A549 (cell line): ENCODE data around the gene GDA.

Experiments used
- CEBPB ChIP-seq, 2 experiments: fragments of >200 bp in 1 of 2; sonication (Bioruptor Twin) in 1 of 2; formaldehyde crosslinking in 1 of 2; IDR thresholded peaks; 2 replicates each; pipeline ENCODE4 v1.6.1; 2012 to 2016
- EP300 ChIP-seq, 2 experiments: fragments of >200 bp; sonication (Bioruptor Twin); formaldehyde crosslinking; IDR thresholded peaks; 2 replicates in 1 of 2; 3 replicates in 1 of 2; pipeline ENCODE4 v1.6.1; 2016 to 2017
- ESRRA ChIP-seq: fragments of 150-350 bp; IDR thresholded peaks from 2 replicates; pipeline ENCODE4 v1.6.1; 2014; ENCODE audit warnings: mild to moderate bottlenecking, low read length, borderline replicate concordance
- HDAC2 ChIP-seq: fragments of 200-600 bp; sonication (generic); IDR thresholded peaks from 2 replicates; pipeline ENCODE4 v1.6.1; 2016
- MAFK ChIP-seq: fragments of 450-650 bp; IDR thresholded peaks from 2 replicates; pipeline ENCODE4 v1.6.1; 2014; ENCODE audit not compliant: partially characterized antibody
- POLR2A ChIP-seq: IDR thresholded peaks from 2 replicates; pipeline ENCODE4 v1.6.1; 2012; ENCODE audit warnings: mild to moderate bottlenecking, low read length
- RNF2 ChIP-seq: fragments of 200-600 bp; sonication (generic); IDR thresholded peaks from 2 replicates; pipeline ENCODE4 v1.6.1; 2016; ENCODE audit warnings: low read depth, mild to moderate bottlenecking, antibody characterized with exemption, moderate library complexity, borderline replicate concordance
- ZFP36 ChIP-seq: fragments of 450-650 bp; IDR thresholded peaks from 2 replicates; pipeline ENCODE4 v1.6.1; 2014; ENCODE audit warnings: borderline replicate concordance; ENCODE audit not compliant: partially characterized antibody
- TF ChIP-seq, protein P1 (sequence below): IDR thresholded peaks from 2 replicates; pipeline ENCODE4 v1.6.1; 2012
- TF ChIP-seq, protein P2 (sequence below): fragments of >200 bp; sonication (Bioruptor Twin); formaldehyde crosslinking; IDR thresholded peaks from 3 replicates; pipeline ENCODE4 v1.5.1; 2016
- TF ChIP-seq, protein P3 (sequence below): IDR thresholded peaks from 2 replicates; pipeline ENCODE4 v1.6.1; 2012
- TF ChIP-seq, protein P4 (sequence below): fragments of 150-350 bp; IDR thresholded peaks from 2 replicates; pipeline ENCODE4 v1.6.1; 2014; ENCODE audit warnings: low read depth, mild to moderate bottlenecking, low read length

DNA sequence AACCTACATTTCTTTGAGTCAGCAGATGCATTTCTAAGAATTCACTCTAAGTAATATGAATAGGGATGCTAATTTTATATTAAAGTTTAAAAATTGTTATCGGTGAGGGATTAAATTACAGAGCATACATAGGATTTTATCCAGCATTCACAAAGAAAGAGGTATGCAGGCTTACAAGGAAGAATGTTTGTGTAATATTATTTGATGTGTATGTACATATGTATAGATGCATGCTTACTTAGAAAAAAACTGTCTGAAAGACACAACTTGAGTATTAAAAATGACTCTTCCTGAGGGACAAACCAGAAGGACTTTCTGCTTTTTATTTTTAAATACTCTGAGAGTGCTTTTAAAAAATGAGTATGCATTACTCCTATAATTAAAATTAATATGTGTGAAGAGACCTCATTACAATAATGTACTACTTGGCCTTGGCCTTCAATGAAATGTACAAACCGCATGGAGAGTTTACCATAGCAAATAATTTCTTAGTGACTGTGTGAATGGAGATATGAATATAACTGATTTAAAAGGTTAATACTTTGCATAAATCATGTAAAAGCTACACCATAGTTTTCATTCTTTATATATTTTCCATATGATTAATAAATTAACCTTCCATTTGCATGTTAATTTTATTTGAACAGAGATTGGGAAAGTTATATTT is 77.0 kb downstream of the GDA start:
- TF ChIP-seq, protein P1, sequence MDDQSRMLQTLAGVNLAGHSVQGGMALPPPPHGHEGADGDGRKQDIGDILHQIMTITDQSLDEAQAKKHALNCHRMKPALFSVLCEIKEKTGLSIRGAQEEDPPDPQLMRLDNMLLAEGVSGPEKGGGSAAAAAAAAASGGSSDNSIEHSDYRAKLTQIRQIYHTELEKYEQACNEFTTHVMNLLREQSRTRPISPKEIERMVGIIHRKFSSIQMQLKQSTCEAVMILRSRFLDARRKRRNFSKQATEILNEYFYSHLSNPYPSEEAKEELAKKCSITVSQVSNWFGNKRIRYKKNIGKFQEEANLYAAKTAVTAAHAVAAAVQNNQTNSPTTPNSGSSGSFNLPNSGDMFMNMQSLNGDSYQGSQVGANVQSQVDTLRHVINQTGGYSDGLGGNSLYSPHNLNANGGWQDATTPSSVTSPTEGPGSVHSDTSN, result no peak
- no peak for TF ChIP-seq CEBPB (IDR thresholded peaks at IDR 0.05)
- TF ChIP-seq ZFP36, result no peak
- TF ChIP-seq, protein P2, sequence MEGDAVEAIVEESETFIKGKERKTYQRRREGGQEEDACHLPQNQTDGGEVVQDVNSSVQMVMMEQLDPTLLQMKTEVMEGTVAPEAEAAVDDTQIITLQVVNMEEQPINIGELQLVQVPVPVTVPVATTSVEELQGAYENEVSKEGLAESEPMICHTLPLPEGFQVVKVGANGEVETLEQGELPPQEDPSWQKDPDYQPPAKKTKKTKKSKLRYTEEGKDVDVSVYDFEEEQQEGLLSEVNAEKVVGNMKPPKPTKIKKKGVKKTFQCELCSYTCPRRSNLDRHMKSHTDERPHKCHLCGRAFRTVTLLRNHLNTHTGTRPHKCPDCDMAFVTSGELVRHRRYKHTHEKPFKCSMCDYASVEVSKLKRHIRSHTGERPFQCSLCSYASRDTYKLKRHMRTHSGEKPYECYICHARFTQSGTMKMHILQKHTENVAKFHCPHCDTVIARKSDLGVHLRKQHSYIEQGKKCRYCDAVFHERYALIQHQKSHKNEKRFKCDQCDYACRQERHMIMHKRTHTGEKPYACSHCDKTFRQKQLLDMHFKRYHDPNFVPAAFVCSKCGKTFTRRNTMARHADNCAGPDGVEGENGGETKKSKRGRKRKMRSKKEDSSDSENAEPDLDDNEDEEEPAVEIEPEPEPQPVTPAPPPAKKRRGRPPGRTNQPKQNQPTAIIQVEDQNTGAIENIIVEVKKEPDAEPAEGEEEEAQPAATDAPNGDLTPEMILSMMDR, result no peak
- no peak for TF ChIP-seq RNF2
- no peak for TF ChIP-seq ESRRA
- TF ChIP-seq HDAC2, result no peak
- TF ChIP-seq MAFK, result no peak
- TF ChIP-seq, protein P3, sequence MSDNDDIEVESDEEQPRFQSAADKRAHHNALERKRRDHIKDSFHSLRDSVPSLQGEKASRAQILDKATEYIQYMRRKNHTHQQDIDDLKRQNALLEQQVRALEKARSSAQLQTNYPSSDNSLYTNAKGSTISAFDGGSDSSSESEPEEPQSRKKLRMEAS, result no peak
- TF ChIP-seq, protein P4, sequence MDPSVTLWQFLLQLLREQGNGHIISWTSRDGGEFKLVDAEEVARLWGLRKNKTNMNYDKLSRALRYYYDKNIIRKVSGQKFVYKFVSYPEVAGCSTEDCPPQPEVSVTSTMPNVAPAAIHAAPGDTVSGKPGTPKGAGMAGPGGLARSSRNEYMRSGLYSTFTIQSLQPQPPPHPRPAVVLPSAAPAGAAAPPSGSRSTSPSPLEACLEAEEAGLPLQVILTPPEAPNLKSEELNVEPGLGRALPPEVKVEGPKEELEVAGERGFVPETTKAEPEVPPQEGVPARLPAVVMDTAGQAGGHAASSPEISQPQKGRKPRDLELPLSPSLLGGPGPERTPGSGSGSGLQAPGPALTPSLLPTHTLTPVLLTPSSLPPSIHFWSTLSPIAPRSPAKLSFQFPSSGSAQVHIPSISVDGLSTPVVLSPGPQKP, result no peak
- TF ChIP-seq POLR2A, result no peak
- TF ChIP-seq EP300 (IDR thresholded peaks at IDR 0.05), result no peak
